C4-2B (cell line): ENCODE results near the gene RALBP1.

Experiments
- ZFX ChIP-seq: fragments of 450-650 bp; IDR thresholded peaks from 2 replicates; pipeline ENCODE4 v1.6.1; 2017
- TF ChIP-seq, protein P1 (sequence below): fragments of 450-650 bp; conservative IDR thresholded peaks from 2 replicates; pipeline ENCODE4 v1.5.1; 2017; ENCODE audit warnings: mild to moderate bottlenecking

DNA sequence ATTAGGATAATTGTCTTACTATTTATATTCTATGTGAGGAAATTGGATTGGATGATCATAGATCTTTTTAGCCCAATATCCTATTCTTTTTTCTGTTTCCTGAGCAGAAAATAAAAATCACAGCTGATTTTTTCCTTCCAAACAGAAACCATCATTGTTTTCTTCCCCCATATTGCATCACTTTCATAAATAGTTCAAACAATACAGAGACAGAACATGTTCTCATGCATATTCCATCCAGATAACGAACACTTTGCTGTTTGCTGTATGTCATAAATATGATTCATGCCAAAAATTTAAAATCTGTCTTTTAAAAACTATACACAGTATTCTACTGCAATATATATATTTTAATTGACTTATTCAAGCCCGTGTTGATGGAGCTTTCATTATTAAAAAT lies 22.0 kb upstream of the RALBP1 start:
- TF ChIP-seq, protein P1, sequence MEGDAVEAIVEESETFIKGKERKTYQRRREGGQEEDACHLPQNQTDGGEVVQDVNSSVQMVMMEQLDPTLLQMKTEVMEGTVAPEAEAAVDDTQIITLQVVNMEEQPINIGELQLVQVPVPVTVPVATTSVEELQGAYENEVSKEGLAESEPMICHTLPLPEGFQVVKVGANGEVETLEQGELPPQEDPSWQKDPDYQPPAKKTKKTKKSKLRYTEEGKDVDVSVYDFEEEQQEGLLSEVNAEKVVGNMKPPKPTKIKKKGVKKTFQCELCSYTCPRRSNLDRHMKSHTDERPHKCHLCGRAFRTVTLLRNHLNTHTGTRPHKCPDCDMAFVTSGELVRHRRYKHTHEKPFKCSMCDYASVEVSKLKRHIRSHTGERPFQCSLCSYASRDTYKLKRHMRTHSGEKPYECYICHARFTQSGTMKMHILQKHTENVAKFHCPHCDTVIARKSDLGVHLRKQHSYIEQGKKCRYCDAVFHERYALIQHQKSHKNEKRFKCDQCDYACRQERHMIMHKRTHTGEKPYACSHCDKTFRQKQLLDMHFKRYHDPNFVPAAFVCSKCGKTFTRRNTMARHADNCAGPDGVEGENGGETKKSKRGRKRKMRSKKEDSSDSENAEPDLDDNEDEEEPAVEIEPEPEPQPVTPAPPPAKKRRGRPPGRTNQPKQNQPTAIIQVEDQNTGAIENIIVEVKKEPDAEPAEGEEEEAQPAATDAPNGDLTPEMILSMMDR = no peak
- no peak for TF ChIP-seq ZFX
